Caco-2 (cell line): ENCODE data around the gene DSG2. TPM values are rescaled to one million over a fixed set of nuclear protein-coding genes. Genes with fewer than 3 reads are reported as not detected.

Source experiments
- BruUV-seq: library from RNA; stranded (reverse); fragments of 400-500 nt; replicated peaks from 2 replicates; lab custom pipeline; 2021; lab: Mats Ljungman, UMichigan
- CTCF ChIA-PET: fragments of 300-600 bp; sonication (Branson Sonifier 250); formaldehyde crosslinking; loops from one replicate; lab custom pipeline; 2022; ENCODE audit warnings: antibody characterized with exemption; lab: Charles Lee
- POLR2A ChIA-PET: fragments of 300-600 bp; sonication (Branson Sonifier 250); formaldehyde crosslinking; loops from one replicate; lab custom pipeline; 2022; ENCODE audit warnings: antibody characterized with exemption; lab: Charles Lee
- DNase-seq, 2 experiments: peaks; one replicate each; pipeline versions ENCODE4 v3.0.0 to v3.0.0-alpha.2; 2020 to 2022
- H3K27me3 ChIP-seq: replicated peaks from 2 replicates; pipeline ENCODE4 v1.6.0; 2011; ENCODE audit warnings: low read length; ENCODE audit not compliant: control insufficient read depth, insufficient read depth
- H3K36me3 ChIP-seq: 2 replicates; pipeline ENCODE4 v1.5.1; 2011; ENCODE audit warnings: low read length; ENCODE audit not compliant: control insufficient read depth, insufficient read depth
- H3K4me1 ChIP-seq: fragments of 250-450 bp; sonication (Bioruptor Pico); 2 replicates; pipeline ENCODE4 v1.5.1; 2020; ENCODE audit warnings: mild to moderate bottlenecking
- H3K4me3 ChIP-seq: 2 replicates; pipeline ENCODE4 v1.5.1; 2011; ENCODE audit warnings: low read depth, mild to moderate bottlenecking, control low read depth, low read length
- H3K9me3 ChIP-seq: fragments of 250-450 bp; sonication (Bioruptor Pico); 2 replicates; pipeline ENCODE4 v1.5.1; 2020; ENCODE audit warnings: mild to moderate bottlenecking, moderate library complexity
- H3K27ac Mint-ChIP-seq: one replicate; pipeline ENCODE4 v1.8.0; 2022; ENCODE audit warnings: mixed read lengths; ENCODE audit not compliant: unreplicated experiment
- H3K27me3 Mint-ChIP-seq: one replicate; pipeline ENCODE4 v1.8.0; 2022; ENCODE audit warnings: mixed read lengths; ENCODE audit not compliant: insufficient read depth, unreplicated experiment
- H3K36me3 Mint-ChIP-seq: one replicate; pipeline ENCODE4 v1.8.0; 2022; ENCODE audit warnings: mild to moderate bottlenecking, mixed read lengths; ENCODE audit not compliant: insufficient read depth, unreplicated experiment
- H3K4me1 Mint-ChIP-seq: one replicate; pipeline ENCODE4 v1.8.0; 2022; ENCODE audit warnings: low read depth, mixed read lengths; ENCODE audit not compliant: unreplicated experiment
- H3K4me3 Mint-ChIP-seq: one replicate; pipeline ENCODE4 v1.8.0; 2022; ENCODE audit warnings: mild to moderate bottlenecking, moderate library complexity, mixed read lengths; ENCODE audit not compliant: unreplicated experiment
- H3K9me3 Mint-ChIP-seq: one replicate; pipeline ENCODE4 v1.8.0; 2022; ENCODE audit warnings: mixed read lengths; ENCODE audit not compliant: unreplicated experiment
- intact Hi-C: fragments of 100-400 bp; cut with micrococcal nuclease; formaldehyde crosslinking; loops from one replicate; pipeline ENCODE4 v1.10.0; 2022; ENCODE audit not compliant: unreplicated experiment
- total RNA-seq: library from RNA; stranded (reverse); gene quantifications from 2 replicates; pipeline ENCODE4 v1.2.3, GENCODE V29; 2022
- TF ChIP-seq, protein P1 (sequence below), 2 experiments: fragments of 200-600 bp in 1 of 2; IDR thresholded peaks; 1 replicate in 1 of 2; 2 replicates in 1 of 2; pipeline versions ENCODE4 v1.5.1 to v1.8.0; 2011 to 2022; ENCODE audit warnings: antibody characterized with exemption in 1 of 2, control low read depth in 1 of 2, inconsistent platforms in 1 of 2, low read depth in 1 of 2, low read length in 1 of 2, mild to moderate bottlenecking in 1 of 2, moderate library complexity in 1 of 2; ENCODE audit not compliant: insufficient read depth in 1 of 2, severe bottlenecking in 1 of 2, unreplicated experiment in 1 of 2

Gene DSG2
- total RNA-seq, 1 experiment from 2014 or later, result 32.1 TPM

GRCh38 chr18:31482051-31482450 lies 15.9 kb upstream of the DSG2 start:
- no TSS peak for BruUV-seq
- Mint-ChIP-seq H3K27me3 (no peaks in the 10 kb centered on the region), H3K4me1 (no peaks in the 10 kb centered on the region), H3K27ac (no peak overlapping the region), H3K36me3 (no peaks in the 10 kb centered on the region), H3K9me3 (no peaks in the 10 kb centered on the region), H3K4me3 (no peak overlapping the region)
- TF ChIP-seq, protein P1, sequence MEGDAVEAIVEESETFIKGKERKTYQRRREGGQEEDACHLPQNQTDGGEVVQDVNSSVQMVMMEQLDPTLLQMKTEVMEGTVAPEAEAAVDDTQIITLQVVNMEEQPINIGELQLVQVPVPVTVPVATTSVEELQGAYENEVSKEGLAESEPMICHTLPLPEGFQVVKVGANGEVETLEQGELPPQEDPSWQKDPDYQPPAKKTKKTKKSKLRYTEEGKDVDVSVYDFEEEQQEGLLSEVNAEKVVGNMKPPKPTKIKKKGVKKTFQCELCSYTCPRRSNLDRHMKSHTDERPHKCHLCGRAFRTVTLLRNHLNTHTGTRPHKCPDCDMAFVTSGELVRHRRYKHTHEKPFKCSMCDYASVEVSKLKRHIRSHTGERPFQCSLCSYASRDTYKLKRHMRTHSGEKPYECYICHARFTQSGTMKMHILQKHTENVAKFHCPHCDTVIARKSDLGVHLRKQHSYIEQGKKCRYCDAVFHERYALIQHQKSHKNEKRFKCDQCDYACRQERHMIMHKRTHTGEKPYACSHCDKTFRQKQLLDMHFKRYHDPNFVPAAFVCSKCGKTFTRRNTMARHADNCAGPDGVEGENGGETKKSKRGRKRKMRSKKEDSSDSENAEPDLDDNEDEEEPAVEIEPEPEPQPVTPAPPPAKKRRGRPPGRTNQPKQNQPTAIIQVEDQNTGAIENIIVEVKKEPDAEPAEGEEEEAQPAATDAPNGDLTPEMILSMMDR (IDR thresholded peaks at IDR 0.05; ENCODE audit: insufficient read depth in 1 of 2, low read depth in 1 of 2, low read length in 1 of 2, severe bottlenecking in 1 of 2, unreplicated experiment in 1 of 2), result no peak
- Histone ChIP-seq H3K36me3 (no peaks in the 10 kb centered on the region), H3K4me1 (no peaks in the 10 kb centered on the region), H3K9me3 (no peaks in the 10 kb centered on the region), H3K27me3 (no peaks in the 10 kb centered on the region), H3K4me3 (no peak overlapping the region)
- POLR2A ChIA-PET, result no interaction called here
- no peak for DNase-seq
- intact Hi-C loops, result no loop called here
- CTCF ChIA-PET, result no interaction called here

DNA sequence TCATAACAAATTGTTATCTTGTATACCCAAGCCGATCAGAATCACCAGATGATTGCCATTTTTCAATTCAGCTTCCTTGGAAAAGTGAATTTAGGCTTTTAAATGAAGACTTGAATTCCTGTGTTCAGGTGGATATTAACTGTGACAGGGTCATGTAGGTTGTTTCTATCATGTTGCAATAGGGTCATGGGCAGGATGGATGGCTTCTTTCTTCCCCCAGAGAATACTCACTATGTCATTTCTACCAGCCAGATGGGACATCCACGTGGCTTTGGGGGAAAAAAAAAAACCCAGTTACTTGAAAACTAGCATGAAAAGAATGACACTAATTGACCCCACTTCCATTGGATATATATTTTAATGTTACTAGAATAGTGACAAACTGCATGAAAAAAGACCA lies 14.6 kb upstream of the DSG2 start:
- no peak for DNase-seq
- Mint-ChIP-seq H3K4me1 (no peaks in the 10 kb centered on the region), H3K27me3 (no peaks in the 10 kb centered on the region), H3K36me3 (no peaks in the 10 kb centered on the region), H3K27ac (no peak overlapping the region), H3K4me3 (no peak overlapping the region), H3K9me3 (no peaks in the 10 kb centered on the region)
- BruUV-seq, result no TSS peak
- intact Hi-C loops, result no loop called here
- Histone ChIP-seq H3K36me3 (no peaks in the 10 kb centered on the region), H3K4me3 (no peak overlapping the region), H3K9me3 (no peaks in the 10 kb centered on the region), H3K4me1 (no peaks in the 10 kb centered on the region), H3K27me3 (no peaks in the 10 kb centered on the region)
- CTCF ChIA-PET, result no interaction called here
- POLR2A ChIA-PET, result no interaction called here
- TF ChIP-seq, protein P1 (IDR thresholded peaks at IDR 0.05; ENCODE audit: insufficient read depth in 1 of 2, low read depth in 1 of 2, low read length in 1 of 2, severe bottlenecking in 1 of 2, unreplicated experiment in 1 of 2), result no peak

DNA sequence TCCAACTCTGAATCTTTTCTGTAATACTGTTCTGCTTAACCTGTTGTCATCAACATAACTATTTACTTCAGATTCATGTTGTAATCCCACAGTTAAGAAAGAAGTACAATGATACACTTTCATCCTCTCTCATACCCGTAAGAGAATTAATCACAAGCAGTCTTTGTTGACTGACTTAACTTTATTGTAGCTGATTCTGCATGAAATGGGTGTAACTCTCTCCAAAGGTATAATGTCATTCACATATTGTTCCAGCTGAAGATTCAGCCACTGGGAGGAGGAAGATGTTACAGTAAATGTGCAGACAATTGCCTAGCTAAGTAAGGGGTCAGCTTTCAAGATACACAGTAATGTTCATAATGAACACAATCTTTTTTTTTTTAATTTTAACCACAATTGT lies 13.5 kb upstream of the DSG2 start:
- Histone ChIP-seq H3K27me3 (no peaks in the 10 kb centered on the region), H3K4me3 (no peak overlapping the region), H3K36me3 (no peaks in the 10 kb centered on the region), H3K4me1 (no peaks in the 10 kb centered on the region), H3K9me3 (no peaks in the 10 kb centered on the region)
- no peaks in the 10 kb centered on the region for H3K4me1 Mint-ChIP-seq
- TF ChIP-seq, protein P1 (IDR thresholded peaks at IDR 0.05; ENCODE audit: insufficient read depth in 1 of 2, low read depth in 1 of 2, low read length in 1 of 2, severe bottlenecking in 1 of 2, unreplicated experiment in 1 of 2), result no peak
- DNase-seq, result no peak
- BruUV-seq, result no TSS peak
- H3K36me3 Mint-ChIP-seq, result peaks cover 4% of the 10 kb centered on the region
- CTCF ChIA-PET, result no interaction called here
- POLR2A ChIA-PET, result no interaction called here
- H3K27ac Mint-ChIP-seq, result no peak overlapping the region
- H3K4me3 Mint-ChIP-seq, result no peak overlapping the region
- H3K9me3 Mint-ChIP-seq, result peaks cover 6% of the 10 kb centered on the region
- no peaks in the 10 kb centered on the region for H3K27me3 Mint-ChIP-seq
- intact Hi-C loops, result no loop called here
